GM19468 (cell line): ENCODE measurements around the gene LHX3.

Experiments
- ATAC-seq: cut with Tn5 transposase; IDR thresholded peaks from one replicate; pipeline ENCODE4 v1.9.1; 2021; ENCODE audit warnings: mild to moderate bottlenecking, moderate library complexity, moderate number of reproducible peaks; ENCODE audit not compliant: unreplicated experiment; ENCODE audit errors: extremely low read depth

The LHX3 gene

DNA sequence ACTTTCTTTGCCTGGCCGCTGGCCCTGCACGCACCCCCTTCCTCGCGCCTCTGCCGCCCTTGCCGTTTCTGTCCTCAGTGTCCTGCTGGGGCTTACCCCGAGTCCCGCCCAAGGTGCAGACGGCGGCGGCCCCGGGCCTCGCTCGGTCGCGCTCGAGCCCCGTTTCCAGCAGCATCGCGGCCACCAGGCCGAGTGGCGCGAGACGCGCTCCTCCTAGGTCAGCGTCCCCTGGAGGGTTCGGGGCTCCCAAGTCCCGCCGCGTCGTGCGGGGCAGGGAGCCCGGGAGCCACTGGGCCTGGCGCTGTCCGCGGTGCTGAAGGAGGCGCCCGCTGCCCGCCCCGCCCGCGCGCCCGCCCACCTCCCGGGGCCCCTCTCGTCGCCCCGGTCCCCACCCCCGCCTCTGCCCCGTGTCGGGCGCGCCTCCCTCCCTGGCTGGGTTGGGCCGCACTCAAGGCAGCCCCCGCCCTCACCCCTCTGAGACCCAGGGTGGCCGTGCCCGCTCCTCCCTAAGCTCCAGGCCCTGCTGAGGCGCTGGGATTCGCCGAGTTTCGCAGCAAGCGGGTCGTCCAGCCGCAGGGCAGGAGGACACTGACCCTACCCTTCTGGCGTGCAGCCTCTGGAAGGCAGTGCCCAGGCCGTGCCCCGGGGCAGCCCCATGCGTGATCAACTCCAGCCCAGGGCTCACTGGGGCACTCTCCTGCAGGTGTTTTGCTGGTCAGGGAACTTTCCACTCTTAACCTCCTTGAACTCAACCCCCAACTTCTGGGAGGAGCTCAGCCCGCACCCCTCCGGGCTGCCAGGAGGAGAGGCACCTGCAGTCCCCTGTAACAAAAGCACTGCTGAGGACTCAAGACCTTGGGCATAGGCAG lies at the start of gene LHX3:
Gene LHX3 (minus strand): TSS at position 291 of the 869 bp plus-strand sequence. CDS start 116 bp downstream, at position 175.
- no peak for ATAC-seq

DNA sequence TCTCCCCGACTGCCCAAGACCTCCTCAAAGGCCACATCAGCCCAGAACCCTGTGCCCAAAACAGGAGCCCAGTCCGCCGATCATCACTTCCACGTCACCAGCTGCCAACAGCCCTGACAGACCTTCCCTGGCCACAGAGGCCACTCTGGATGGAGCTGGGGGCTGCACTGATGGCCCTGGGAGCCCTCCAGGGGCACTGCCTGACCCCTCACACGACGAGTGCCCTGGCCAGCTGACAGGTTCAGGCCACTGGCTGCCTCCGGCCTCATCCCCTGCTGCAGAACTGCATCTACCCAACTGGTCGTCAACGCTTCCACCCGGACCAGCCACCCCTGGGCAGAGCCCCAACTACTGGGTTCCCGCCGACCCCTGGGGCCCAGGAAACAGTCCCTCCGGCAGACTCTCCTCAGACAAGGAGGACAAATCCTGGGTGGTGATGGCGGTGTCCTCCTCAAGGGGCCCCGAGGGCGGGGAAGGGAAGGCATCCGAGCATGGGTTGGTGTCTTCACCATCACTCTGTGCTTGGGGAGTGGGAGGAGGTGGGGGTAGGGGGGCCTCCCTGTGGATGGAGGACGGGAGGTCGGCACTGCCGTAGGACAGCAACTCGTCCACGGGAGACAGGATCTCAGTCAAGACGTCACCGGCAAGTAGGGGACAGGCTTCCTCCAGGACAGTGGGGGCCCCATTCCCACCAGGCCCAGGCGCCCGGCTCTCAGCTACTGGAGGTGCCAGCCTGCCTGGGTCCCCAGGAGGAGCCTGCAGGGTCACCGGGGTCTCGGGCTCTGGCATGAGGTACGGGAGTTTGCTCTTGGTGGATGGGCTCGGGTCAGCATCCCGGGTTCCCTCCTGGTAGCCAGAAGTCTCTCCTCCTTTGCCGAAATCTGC lies 48.6 kb upstream of the LHX3 start:
- no peak for ATAC-seq

DNA sequence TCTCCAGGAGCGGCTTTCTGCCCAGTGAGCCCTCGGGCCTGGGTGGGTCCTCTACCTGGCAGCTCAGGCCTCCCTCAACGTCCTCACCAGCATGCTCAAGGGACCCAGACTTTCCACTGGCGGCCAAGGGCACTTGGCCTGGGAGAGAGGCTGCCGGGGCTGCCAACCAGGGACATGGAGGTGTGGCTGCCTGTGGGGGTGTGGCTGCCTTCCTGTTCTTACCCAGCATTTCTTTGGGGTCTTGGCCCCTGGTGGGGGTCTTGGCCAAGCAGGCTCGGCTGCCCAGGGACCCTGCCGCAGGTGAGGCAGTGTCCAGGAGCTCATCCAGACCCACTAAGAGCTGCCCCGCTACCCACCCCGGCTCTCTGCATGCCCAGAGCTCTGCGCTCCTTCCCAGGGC lies 47.9 kb upstream of the LHX3 start:
- no peak for ATAC-seq

DNA sequence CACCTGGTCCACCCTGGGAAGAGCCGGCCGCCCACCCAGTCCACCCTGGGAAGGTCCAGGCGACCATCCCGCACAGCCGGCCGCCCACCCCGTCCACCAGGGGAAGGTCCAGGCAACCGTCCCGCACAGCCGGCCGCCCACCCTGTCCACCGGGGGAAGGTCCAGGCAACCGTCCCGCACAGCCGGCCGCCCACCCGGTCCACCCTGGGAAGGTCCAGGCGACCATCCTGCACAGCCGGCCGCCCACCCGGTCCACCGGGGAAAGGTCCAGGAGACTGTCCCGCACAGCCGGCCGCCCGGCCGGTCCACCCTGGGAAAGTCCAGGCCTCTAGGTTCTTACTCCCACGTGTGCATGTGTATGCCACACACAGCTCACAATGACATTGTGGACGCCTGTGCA lies 47.4 kb upstream of the LHX3 start:
- ATAC-seq: no peak

DNA sequence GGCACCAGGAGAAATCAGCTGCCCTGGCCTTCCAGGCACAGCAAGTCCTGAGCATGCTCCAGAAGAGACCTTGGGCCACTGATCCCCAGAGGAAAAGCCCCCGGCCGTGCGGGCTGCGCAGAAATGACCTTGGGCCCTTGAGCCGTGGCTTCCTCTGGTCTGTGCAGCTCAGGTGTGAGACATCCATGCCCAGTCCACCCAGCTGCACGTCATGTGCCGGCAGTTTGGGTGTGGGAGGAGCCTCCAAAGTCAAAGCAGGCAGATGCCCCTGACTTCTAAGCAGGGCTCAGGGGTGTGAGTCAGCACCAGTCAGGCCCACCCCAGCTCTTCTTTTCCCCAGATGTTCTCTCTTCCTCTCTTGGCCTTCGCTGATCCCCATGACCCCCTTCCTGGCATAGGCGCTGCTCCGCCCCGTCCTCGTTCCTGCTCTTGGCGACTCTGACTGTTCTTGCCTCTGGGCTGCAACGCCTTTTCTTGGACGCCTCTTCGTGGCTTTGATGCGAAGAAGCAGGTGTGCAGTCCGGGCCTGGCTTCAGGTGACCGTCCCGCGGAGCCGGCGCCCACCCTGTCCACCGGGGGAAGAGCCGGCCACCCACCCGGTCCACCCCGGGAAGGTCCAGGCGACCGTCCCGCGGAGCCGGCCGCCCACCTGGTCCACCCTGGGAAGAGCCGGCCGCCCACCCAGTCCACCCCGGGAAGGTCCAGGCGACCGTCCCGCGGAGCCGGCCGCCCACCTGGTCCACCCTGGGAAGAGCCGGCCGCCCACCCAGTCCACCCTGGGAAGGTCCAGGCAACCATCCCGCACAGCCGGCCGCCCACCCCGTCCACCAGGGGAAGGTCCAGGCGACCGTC lies 46.6 kb upstream of the LHX3 start:
- ATAC-seq: no peak

DNA sequence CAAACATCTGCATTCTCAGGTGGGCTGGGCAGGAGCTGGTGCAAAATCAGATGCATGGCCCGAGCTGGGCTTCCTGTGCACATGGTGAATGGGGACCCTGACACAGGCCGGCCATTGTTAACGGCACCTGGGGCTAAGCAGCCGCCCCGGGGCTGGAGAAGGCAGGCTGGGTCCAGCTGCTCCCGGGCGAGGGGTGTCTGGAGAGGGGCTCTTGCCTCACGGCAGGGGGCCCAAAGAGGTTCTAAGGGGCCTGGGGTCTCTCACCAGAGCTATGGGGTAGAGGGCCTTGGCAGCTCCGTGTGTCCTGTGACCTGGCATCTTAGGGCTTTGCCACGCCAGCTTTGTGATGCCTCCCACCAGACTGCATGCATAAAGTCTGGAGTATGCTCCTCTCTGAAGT lies 45.7 kb upstream of the LHX3 start:
- ATAC-seq: no peak

DNA sequence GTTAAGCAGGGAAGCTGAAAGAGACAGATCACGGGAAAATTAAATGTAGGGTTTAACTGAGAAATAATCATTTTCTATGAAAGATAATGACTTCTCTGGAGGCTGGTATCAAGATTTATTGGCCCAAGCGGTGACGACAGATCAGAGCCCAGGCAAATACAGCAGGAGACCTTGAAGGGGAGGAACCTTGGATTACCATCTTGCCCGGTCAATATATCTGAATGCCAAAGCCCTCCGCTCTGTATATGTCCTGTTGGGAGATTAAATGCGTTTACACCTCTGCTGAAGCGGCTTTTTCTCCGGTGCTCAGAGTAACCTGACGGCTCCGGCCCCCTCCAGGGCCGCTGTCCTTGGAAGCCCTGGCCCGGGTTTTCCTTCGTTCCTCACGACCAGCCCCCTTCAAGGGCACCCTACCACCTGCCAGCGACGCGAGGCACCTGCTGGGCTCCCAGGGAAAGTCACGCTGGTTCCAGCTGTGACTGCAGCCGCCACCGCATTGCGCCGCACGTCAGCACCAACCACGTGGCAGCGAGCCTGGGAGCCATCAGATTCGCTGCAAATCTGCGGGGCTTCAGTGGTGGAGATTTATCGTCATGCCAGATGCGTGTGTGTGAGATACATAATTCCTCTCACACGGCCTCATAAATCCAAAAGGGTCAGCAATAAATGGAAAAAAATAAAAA lies 45.1 kb upstream of the LHX3 start:
- ATAC-seq: no peak

DNA sequence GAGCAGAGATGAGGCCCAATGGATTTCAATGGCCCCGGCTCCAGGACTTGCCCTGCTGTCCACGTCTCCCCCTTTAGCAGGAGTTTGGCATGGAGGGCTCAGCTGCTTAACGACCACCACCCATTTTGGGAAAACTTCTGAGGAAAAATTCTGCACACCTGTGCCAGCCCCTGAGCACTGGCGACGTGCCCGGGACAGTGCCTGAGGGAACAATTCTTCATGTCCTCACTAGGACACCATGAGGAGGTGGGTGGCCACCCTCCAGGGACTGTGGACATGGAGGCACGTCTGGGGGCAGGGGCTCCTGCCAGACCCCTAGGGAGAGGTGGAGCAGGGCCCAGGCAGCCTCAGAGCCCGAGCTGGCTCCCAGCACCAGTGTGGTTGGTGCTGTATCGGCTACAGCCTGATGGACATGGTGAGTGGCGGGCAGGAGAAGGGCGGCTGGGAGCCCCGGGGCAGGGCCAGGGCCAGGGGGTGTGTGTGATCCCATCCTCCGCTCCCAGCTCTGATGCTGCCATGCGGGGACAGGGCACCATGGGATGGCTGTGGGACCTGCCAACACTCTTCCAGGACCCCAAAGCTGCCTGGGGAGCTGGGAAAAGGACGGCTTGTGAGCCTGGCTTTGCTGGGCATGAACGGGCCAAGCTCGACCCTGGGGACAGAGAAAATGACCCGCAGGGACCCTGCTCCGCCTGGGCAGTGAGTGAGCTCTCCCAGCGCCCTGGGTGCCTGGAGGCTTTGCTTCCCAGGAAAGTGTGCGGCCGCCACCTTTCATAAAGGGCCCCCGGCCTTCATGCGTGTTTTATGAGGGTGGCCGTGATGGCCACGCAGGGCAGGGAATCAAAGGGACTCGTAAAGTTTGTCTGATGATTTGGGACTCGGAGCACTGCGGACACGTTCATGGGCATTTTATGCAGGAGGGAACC lies 44.3 kb upstream of the LHX3 start:
- no peak for ATAC-seq

DNA sequence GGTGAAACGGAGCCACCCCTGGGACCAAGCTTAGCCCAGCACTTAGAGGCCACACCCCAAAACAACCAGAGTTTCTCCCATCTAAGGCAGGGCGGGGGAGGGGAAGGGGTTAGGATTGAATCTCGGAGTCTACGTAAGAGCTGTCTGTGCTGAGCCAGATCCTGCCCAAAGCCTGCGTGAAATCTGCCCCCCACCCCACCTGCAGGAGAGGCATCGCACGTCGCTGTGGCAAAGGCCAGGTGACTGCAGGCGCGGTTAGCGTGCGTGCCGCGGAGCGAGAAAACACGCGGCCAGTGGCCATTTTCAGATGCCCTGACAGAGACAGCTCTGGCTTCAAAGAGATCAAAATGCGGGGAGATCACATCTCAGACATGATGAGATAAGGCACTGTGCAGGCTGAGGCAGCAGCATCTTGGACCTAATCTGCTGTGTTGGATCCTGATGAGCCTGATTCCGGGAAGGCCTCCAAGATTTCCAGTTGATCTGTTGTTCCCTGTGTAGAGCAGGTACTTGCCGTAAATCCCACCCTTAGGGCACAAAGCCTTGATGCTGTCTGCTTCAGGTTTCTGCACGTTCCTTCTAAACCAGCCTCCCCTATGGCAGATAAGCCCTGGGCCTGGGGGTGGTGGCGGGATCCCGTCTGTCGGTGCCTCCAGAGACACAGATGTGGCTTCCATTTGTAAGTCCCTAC lies 43.2 kb upstream of the LHX3 start:
- no peak for ATAC-seq

DNA sequence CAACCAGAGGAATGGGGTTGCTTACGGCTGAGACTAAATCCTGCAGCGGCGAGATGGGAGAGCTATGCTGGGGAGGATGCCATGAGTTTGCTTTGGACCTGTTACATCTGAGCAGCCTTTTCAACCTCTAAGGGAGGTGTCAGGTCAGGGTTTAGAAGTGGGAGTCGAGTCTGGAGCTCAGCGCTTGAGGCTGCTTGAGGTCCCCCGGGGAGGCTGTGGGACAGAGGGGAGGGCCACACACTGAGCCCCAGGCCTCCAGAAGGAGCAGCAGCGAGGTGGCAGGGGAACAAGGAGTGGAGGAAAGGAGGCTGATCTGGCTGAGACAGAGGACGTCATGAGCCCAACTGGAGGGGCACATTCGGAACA lies 42.6 kb upstream of the LHX3 start:
- ATAC-seq: no peak

DNA sequence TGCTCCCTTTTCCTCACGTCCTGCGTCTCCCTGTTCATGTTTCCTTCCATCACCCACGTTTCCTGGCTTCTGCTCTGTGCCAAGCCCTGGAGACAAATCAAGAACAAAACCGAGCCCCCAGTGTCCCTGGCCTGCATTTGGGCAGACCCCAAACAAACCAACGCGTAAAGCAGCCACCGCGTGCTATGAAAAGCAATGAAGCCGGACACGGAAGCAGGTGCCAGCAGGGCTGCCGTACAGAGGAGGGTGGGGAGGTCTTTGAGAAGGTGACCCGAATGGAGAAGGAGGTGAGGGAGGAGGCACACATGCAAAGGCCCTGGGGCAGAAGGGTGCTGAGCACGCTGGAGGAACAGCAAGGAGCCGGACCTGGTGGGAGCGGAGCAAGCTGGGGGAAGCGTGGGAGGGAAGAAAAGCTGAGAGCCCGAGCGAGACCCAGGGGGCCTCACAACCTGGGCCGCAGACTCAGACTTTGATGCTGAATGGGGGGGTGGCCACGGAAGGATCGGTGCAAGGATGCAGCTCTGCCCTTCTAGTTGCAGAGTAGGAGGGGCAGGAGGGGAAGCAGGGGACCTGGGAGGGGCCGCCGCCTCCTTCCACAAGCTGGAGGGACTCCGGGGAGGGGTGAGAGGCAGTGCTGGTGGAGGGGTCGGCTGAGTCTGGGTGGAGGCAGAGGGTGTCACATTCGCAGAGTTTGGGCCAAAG lies 42.1 kb upstream of the LHX3 start:
- ATAC-seq: no peak

DNA sequence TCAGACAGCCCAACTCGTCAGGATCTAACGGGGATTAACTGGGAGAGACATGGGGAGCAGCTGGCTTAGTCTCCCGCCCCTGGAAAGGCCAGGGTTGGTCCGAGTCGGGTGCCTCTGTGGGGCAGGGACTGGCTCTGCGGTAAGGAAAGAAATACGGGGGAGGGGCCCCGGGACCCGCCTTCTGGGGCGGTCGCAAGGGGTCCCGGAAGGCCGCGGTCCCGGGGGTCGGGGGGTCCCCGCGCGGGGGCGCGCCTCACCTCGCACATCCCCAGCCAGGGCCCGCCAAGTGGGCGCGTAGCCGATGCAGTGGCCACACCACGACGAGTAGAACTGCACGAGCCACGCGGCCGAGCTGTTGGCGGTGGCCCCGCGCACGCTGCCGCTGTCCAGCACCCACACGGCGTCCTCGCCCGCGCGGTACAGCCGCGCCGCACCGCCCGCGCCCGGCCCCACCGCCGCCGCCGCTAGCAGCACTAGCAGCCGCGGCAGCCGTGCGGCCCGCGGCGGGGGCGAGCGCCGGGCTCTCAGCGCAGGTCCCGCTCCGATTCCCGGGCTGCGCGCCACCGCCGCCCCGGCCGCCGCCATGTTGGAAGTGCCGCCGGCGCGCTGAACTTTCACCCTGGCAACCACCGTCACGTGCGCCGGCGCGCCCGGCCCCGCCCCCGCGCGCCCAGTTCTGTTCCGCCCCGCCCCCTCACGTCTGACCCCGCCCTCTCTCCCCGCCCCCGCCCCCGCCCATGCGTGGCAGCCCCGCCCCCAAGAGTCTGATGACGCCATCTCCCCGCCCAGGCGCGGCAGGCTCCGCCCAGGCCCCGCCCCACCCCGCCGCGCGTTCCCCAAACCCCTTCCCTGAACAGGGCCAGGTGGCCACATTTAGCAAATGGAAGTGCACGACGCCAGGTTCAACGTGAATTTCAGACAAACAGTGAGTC lies 40.6 kb upstream of the LHX3 start, which contains the start of gene QSOX2:
Gene QSOX2 (minus strand): TSS at position 594 of the 932 bp plus-strand sequence. CDS start 9 bp downstream, at position 585.
- no peak for ATAC-seq

DNA sequence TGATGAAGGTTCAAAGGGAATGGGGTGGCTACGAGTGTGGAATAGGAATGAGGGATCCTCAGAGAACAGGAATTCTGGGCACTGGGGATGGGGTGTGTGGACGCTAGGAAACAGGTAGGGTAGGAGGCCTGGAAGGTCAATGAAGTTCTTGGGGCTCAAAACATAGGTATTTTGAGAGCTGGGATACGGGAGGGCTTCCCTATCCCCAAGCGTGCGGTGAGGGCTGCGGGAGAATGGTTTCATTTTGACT lies 40.0 kb upstream of the LHX3 start:
- ATAC-seq: no peak

DNA sequence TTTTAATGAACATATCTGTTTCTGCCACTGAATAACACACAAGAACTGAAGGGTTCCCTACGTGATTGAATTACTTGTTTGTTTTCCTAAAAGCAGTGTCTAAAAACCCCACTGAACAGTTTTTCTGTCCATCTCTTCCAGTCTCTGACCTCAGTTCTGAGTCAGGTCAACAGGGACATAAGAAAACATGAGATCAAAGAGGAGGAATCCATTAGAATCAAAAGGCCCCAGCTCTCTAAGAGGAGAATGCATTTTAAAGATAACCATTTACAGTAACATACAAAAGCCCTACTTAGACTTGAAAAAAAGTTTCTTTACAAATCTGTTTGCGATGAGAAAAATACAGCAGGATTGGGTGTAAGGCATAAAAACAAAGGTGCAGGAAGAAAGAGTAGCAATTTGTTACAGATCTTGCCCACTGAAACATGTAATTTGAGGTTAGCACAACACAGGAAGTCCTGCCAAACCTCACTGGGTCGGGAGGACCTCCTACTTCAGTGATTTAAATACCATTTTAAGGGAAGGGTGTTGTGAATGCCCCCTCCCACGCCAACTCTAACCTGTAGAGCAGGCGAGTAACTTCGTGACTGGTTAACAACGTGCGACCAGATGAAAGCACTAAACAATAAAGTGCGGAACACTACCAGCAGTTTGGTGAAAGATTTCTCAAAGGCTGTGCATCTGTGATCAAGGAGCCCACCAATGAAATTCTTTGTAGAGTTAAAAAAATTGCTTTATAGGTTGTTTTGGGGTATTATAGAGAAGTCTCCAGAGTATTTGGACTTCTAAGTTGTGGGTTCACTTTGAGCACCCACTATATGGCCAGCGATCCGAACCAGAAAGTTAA lies 39.4 kb upstream of the LHX3 start:
- no peak for ATAC-seq

DNA sequence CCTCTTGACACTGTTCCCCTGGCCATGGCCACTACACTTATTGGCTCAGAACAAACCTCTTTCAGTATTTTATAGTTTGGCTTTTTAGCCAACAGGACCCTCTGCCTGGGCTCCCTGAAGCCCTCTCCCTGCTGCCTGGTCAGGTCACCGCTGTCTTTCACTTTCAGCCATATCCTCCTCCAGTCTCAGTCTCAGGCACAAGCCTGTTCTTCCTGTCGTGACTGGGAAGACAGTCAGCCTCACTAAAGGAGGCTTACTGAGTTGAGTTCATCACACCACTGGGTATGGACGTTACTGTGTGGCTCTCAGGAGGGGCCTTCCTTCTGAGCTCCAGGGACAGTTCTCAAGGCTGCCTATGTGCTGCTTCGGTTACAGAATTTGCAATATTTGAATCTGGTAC lies 38.7 kb upstream of the LHX3 start:
- no peak for ATAC-seq
